Trophoblast cell (in vitro differentiated cells and primary cell): Measurements from ENCODE around the gene TRAF6.

Source experiments
- DNase-seq, 2 donors: peaks; one replicate each; pipeline ENCODE4 v3.0.0-alpha.2; 2016
- H2AFZ ChIP-seq: 2 replicates; pipeline ENCODE4 v1.6.1; 2013; ENCODE audit warnings: low read length, moderate library complexity, mild to moderate bottlenecking; ENCODE audit not compliant: insufficient read depth, poor library complexity
- H2AK5ac ChIP-seq: 2 replicates; pipeline ENCODE4 v1.6.1; 2013; ENCODE audit warnings: mild to moderate bottlenecking, low read length
- H2BK120ac ChIP-seq: 2 replicates; pipeline ENCODE4 v1.6.1; 2013; ENCODE audit warnings: low read length, mild to moderate bottlenecking, moderate library complexity; ENCODE audit not compliant: insufficient read depth, poor library complexity
- H2BK12ac ChIP-seq: 2 replicates; pipeline ENCODE4 v1.6.1; 2013; ENCODE audit warnings: mild to moderate bottlenecking, low read length, moderate library complexity
- H2BK5ac ChIP-seq: 2 replicates; pipeline ENCODE4 v1.6.1; 2013; ENCODE audit warnings: low read length, low read depth, moderate library complexity, mild to moderate bottlenecking; ENCODE audit not compliant: poor library complexity
- H3K14ac ChIP-seq: 2 replicates; pipeline ENCODE4 v1.6.1; 2013; ENCODE audit warnings: mild to moderate bottlenecking, low read length
- H3K18ac ChIP-seq: 2 replicates; pipeline ENCODE4 v1.6.1; 2013; ENCODE audit warnings: mild to moderate bottlenecking, low read length
- H3K23ac ChIP-seq: 2 replicates; pipeline ENCODE4 v1.6.1; 2013; ENCODE audit warnings: low read length
- H3K27ac ChIP-seq: 2 replicates; pipeline ENCODE4 v1.5.1; 2013; ENCODE audit warnings: low read depth, mild to moderate bottlenecking, inconsistent platforms, low read length, moderate library complexity
- H3K27me3 ChIP-seq: 2 replicates; pipeline ENCODE4 v1.6.1; 2013; ENCODE audit warnings: inconsistent platforms, mild to moderate bottlenecking, low read length, moderate library complexity; ENCODE audit not compliant: insufficient read depth
- H3K36me3 ChIP-seq, 2 experiments: 1 replicate in 1 of 2; 2 replicates in 1 of 2; pipeline ENCODE4 v1.6.1; 2013; ENCODE audit warnings: low read length in 2 of 2, mild to moderate bottlenecking in 2 of 2, moderate library complexity in 1 of 2; ENCODE audit not compliant: insufficient read depth in 2 of 2, control insufficient read depth in 1 of 2
- H3K4ac ChIP-seq: 2 replicates; pipeline ENCODE4 v1.6.1; 2013; ENCODE audit warnings: low read depth, mild to moderate bottlenecking, low read length, moderate library complexity
- H3K4me1 ChIP-seq, 2 experiments: 1 replicate in 1 of 2; 2 replicates in 1 of 2; pipeline ENCODE4 v1.6.1; 2013; ENCODE audit warnings: low read length in 2 of 2, mild to moderate bottlenecking in 2 of 2, moderate library complexity in 1 of 2; ENCODE audit not compliant: insufficient read depth in 2 of 2, control insufficient read depth in 1 of 2
- H3K4me2 ChIP-seq: 2 replicates; pipeline ENCODE4 v1.6.1; 2013; ENCODE audit warnings: inconsistent platforms, mild to moderate bottlenecking, low read length, moderate library complexity
- H3K4me3 ChIP-seq: 2 replicates; pipeline ENCODE4 v1.5.1; 2013; ENCODE audit warnings: mild to moderate bottlenecking, low read depth, low read length, inconsistent platforms
- H3K79me1 ChIP-seq: one replicate; pipeline ENCODE4 v1.6.1; 2013; ENCODE audit warnings: low read length
- H3K79me2 ChIP-seq: 2 replicates; pipeline ENCODE4 v1.6.1; 2013; ENCODE audit warnings: low read length, mild to moderate bottlenecking; ENCODE audit not compliant: control insufficient read depth, insufficient read depth, poor library complexity
- H3K9ac ChIP-seq: 2 replicates; pipeline ENCODE4 v1.6.1; 2013; ENCODE audit warnings: mild to moderate bottlenecking, low read length
- H3K9me3 ChIP-seq: 2 replicates; pipeline ENCODE4 v1.6.1; 2013; ENCODE audit warnings: low read depth, mild to moderate bottlenecking, control low read depth, inconsistent platforms, low read length; ENCODE audit not compliant: insufficient read depth
- H4K12ac ChIP-seq: 2 replicates; pipeline ENCODE4 v1.6.1; 2013; ENCODE audit warnings: low read depth, mild to moderate bottlenecking, low read length, moderate library complexity
- H4K8ac ChIP-seq: 2 replicates; pipeline ENCODE4 v1.6.1; 2013; ENCODE audit warnings: low read depth, mild to moderate bottlenecking, low read length, moderate library complexity
- H4K91ac ChIP-seq: one replicate; pipeline ENCODE4 v1.6.1; 2013; ENCODE audit warnings: low read depth, mild to moderate bottlenecking, low read length, moderate library complexity
- WGBS: extraction: QIAGEN DNeasy Blood & Tissue Kit; methylation state at CpG from one replicate; pipeline ENCODE4 v1.1.7; 2013; ENCODE audit warnings: missing lambda C conversion rate; ENCODE audit not compliant: insufficient read length, insufficient coverage; ENCODE audit errors: extremely low coverage; 5-methylcytosine and 5-hydroxymethylcytosine counted together

The TRAF6 gene

GRCh38 chr11:36443661-36444060 lies 66.4 kb downstream of the TRAF6 start:
- Histone ChIP-seq H3K36me3 (peaks cover 13 to 17% of the 10 kb centered on the region in 2 experiments), H4K91ac (no peak overlapping the region), H3K4me1 (no peaks in the 10 kb centered on the region)

GRCh38 chr11:36441610-36442208 lies 68.4 kb downstream of the TRAF6 start:
- H3K4me1 ChIP-seq = peaks cover 4% of the 10 kb centered on the region in 2 experiments
- no peak overlapping the region for H3K18ac ChIP-seq
- H3K9me3 ChIP-seq = no peaks in the 10 kb centered on the region
- WGBS = no CpG with 5 or more reads among the region's 2 CpGs
- no peak overlapping the region for H3K14ac ChIP-seq
- H3K23ac ChIP-seq = no peak overlapping the region
- no peak overlapping the region for H2BK120ac ChIP-seq
- no peak overlapping the region for H2BK5ac ChIP-seq
- no peak overlapping the region for H4K91ac ChIP-seq
- H4K8ac ChIP-seq = no peak overlapping the region
- no peak overlapping the region for H4K12ac ChIP-seq
- no peak for DNase-seq
- no peak overlapping the region for H2AK5ac ChIP-seq
- no peak overlapping the region for H3K9ac ChIP-seq
- no peak overlapping the region for H3K4me3 ChIP-seq
- H3K4ac ChIP-seq = no peak overlapping the region
- no peaks in the 10 kb centered on the region for H3K27me3 ChIP-seq
- H3K79me2 ChIP-seq = no peaks in the 10 kb centered on the region
- no peak overlapping the region for H2AFZ ChIP-seq
- no peak overlapping the region for H3K27ac ChIP-seq
- no peaks in the 10 kb centered on the region for H3K79me1 ChIP-seq
- no peak overlapping the region for H2BK12ac ChIP-seq
- no peak overlapping the region for H3K4me2 ChIP-seq
- peaks cover 10 to 12% of the 10 kb centered on the region in 2 experiments for H3K36me3 ChIP-seq

More at GRCh38 chr11:36443661-36444060, 66.4 kb downstream of the TRAF6 start:
- no peaks in the 10 kb centered on the region for H3K27me3 ChIP-seq
- H3K27ac ChIP-seq = no peak overlapping the region
- H2AFZ ChIP-seq = no peak overlapping the region
- H2BK120ac ChIP-seq = no peak overlapping the region
- H2AK5ac ChIP-seq = no peak overlapping the region
- no peaks in the 10 kb centered on the region for H3K79me1 ChIP-seq
- H3K4me3 ChIP-seq = no peak overlapping the region
- no peak overlapping the region for H3K14ac ChIP-seq
- no peak overlapping the region for H3K9ac ChIP-seq
- no peak overlapping the region for H3K18ac ChIP-seq
- no peak overlapping the region for H3K23ac ChIP-seq
- H4K12ac ChIP-seq = no peak overlapping the region
- H3K9me3 ChIP-seq = no peaks in the 10 kb centered on the region
- no peak overlapping the region for H3K4ac ChIP-seq
- H3K79me2 ChIP-seq = no peaks in the 10 kb centered on the region
- WGBS = no CpG with 5 or more reads among the region's 2 CpGs
- no peak for DNase-seq
- H2BK5ac ChIP-seq = no peak overlapping the region
- no peak overlapping the region for H2BK12ac ChIP-seq
- H3K4me2 ChIP-seq = no peak overlapping the region
- no peak overlapping the region for H4K8ac ChIP-seq

GRCh38 chr11:36438126-36438525 lies 71.9 kb downstream of the TRAF6 start:
- H2BK120ac ChIP-seq = no peak overlapping the region
- no CpG with 5 or more reads among the region's 5 CpGs for WGBS
- no peak overlapping the region for H3K4me2 ChIP-seq
- H4K91ac ChIP-seq = no peak overlapping the region
- no peaks in the 10 kb centered on the region for H3K79me2 ChIP-seq
- no peak overlapping the region for H3K4me3 ChIP-seq
- H3K18ac ChIP-seq = no peak overlapping the region
- DNase-seq = no peak
- H3K36me3 ChIP-seq = peaks cover 7 to 12% of the 10 kb centered on the region in 2 experiments
- no peak overlapping the region for H2BK12ac ChIP-seq
- no peak overlapping the region for H2AK5ac ChIP-seq
- H2AFZ ChIP-seq = no peak overlapping the region
- H2BK5ac ChIP-seq = no peak overlapping the region
- H3K4me1 ChIP-seq = peaks cover 4% of the 10 kb centered on the region in 2 experiments
- H3K4ac ChIP-seq = no peak overlapping the region
- no peak overlapping the region for H4K12ac ChIP-seq
- no peaks in the 10 kb centered on the region for H3K27me3 ChIP-seq
- H3K14ac ChIP-seq = no peak overlapping the region
- H3K23ac ChIP-seq = peak overlapping the region; percentile 46
- H3K9ac ChIP-seq = no peak overlapping the region
- no peak overlapping the region for H4K8ac ChIP-seq
- H3K79me1 ChIP-seq = no peaks in the 10 kb centered on the region
- no peak overlapping the region for H3K27ac ChIP-seq
- H3K9me3 ChIP-seq = no peaks in the 10 kb centered on the region

GRCh38 chr11:36437413-36437812 lies 72.7 kb downstream of the TRAF6 start:
- Histone ChIP-seq H2BK5ac (no peak overlapping the region), H4K12ac (no peak overlapping the region), H4K91ac (no peak overlapping the region), H2AFZ (no peak overlapping the region), H4K8ac (no peak overlapping the region), H3K79me2 (no peaks in the 10 kb centered on the region), H2AK5ac (no peak overlapping the region), H3K9me3 (no peaks in the 10 kb centered on the region), H3K79me1 (peaks cover 3% of the 10 kb centered on the region), H3K36me3 (peaks cover 7 to 12% of the 10 kb centered on the region in 2 experiments), H3K23ac (no peak overlapping the region), H3K27ac (no peak overlapping the region), H3K4me1 (peaks cover 4 to 7% of the 10 kb centered on the region in 2 experiments), H3K9ac (no peak overlapping the region), H3K4me2 (no peak overlapping the region), H3K27me3 (no peaks in the 10 kb centered on the region), H3K14ac (no peak overlapping the region), H2BK120ac (no peak overlapping the region), H3K4me3 (no peak overlapping the region), H3K4ac (no peak overlapping the region), H2BK12ac (no peak overlapping the region), H3K18ac (no peak overlapping the region)
- DNase-seq = no peak
- no CpG with 5 or more reads among the region's 3 CpGs for WGBS
